Measurements from ENCODE around the gene PTPN14.

PTPN14 gene

GRCh38 chr1:214310010-214310409 lies 241.4 kb downstream of the PTPN14 start:
- no peak for DNase-seq (ENCODE audit: low read depth in 2 of 2)

GRCh38 chr1:214306269-214306668 lies 245.1 kb downstream of the PTPN14 start:
- DNase-seq (ENCODE audit: low read depth in 2 of 2) = no peak

- DNase-seq (ENCODE audit: low read depth in 2 of 2) = no peak
These were observed 246.1 kb downstream of the PTPN14 start for GRCh38 chr1:214305164-214305751.

GRCh38 chr1:214303141-214303930 lies 248.1 kb downstream of the PTPN14 start:
- DNase-seq (ENCODE audit: low read depth in 2 of 2) = no peak

GRCh38 chr1:214301526-214301925 lies 249.9 kb downstream of the PTPN14 start:
- DNase-seq (ENCODE audit: low read depth in 2 of 2) = no peak

GRCh38 chr1:214300149-214300780 lies 251.1 kb downstream of the PTPN14 start:
- no peak for DNase-seq (ENCODE audit: low read depth in 2 of 2)

Measured in stimulated activated CD8-positive, alpha-beta memory T cell treated with anti-CD3 and anti-CD28 coated beads, Interleukin-2, amount 100 ng/mL, for 1 hour (primary cell).